ACC112 (cell line): ENCODE results near the gene ACTR1A.
"Not testable (repeated sequence)": the region's sequence is repeated elsewhere in the genome, so short reads cannot be mapped to it uniquely, and the experiment has no call there.

ENCODE experiments used
- H2AFZ ChIP-seq: fragments of 200-600 bp; sonication (generic); one replicate; pipeline ENCODE4 v1.6.0; 2017; ENCODE audit warnings: antibody characterized with exemption, low read length; ENCODE audit not compliant: unreplicated experiment
- H3K27ac ChIP-seq: fragments of 200-600 bp; sonication (generic); 2 replicates; pipeline ENCODE4 v1.5.1; 2014; ENCODE audit warnings: low read depth, mild to moderate bottlenecking, antibody characterized with exemption, low read length, moderate library complexity
- H3K27me3 ChIP-seq: fragments of 200-600 bp; sonication (generic); 2 replicates; pipeline ENCODE4 v1.6.1; 2014; ENCODE audit warnings: mild to moderate bottlenecking, antibody characterized with exemption, low read length, moderate library complexity, mixed read lengths; ENCODE audit not compliant: insufficient read depth
- H3K36me3 ChIP-seq: fragments of 200-600 bp; sonication (generic); 2 replicates; pipeline ENCODE4 v1.6.1; 2016; ENCODE audit warnings: mild to moderate bottlenecking, antibody characterized with exemption, low read length, moderate library complexity, mixed read lengths; ENCODE audit not compliant: insufficient read depth
- H3K4me1 ChIP-seq: fragments of 200-600 bp; sonication (generic); one replicate; pipeline ENCODE4 v1.6.1; 2016; ENCODE audit warnings: low read length, mixed read lengths; ENCODE audit not compliant: insufficient read depth, unreplicated experiment, control insufficient read depth
- H3K4me3 ChIP-seq: fragments of 200-600 bp; sonication (generic); 2 replicates; pipeline ENCODE4 v1.5.1; 2014; ENCODE audit warnings: mild to moderate bottlenecking, low read depth, low read length
- H3K79me2 ChIP-seq: fragments of 200-600 bp; sonication (generic); one replicate; pipeline ENCODE4 v1.6.0; 2016; ENCODE audit warnings: low read length; ENCODE audit not compliant: control insufficient read depth, unreplicated experiment, insufficient read depth

Gene ACTR1A

DNA sequence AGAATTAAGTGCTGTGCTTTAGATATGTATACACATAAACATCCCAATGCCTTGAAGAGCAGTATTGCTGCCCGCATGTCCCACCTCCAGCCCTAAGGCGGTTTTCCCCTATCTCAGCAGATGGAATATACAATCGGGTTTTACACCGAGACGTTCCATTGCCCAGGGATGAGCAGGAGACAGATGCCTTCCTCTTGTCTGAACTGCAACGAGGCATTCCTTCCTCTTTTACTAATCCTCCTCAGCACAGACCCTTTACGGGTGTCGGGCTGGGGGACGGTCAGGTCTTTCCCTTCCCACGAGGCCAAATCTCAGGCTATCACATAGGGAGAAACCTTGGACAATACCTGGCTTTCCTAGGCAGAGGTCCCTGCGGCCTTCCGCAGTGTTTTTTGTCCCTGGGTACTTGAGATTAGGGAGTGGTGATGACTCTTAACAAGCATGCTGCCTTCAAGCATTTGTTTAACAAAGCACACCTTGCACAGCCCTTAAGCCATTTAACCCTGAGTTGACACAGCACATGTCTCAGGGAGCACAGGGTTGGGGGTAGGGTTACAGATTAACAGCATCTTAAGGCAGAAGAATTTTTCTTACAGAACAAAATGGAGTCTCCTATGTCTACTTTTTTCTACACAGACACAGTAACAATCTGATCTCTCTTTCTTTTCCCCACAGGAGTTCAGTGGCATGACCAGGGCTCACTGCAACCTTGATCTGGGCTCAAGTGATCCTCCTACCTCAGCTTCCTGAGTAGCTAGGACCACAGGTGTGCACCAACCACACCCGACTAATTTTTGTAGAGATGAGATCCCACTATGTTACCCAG lies 47.6 kb downstream of the ACTR1A start:
- H3K79me2 ChIP-seq, H3K36me3 ChIP-seq, H3K27me3 ChIP-seq, H2AFZ ChIP-seq, H3K4me3 ChIP-seq: not testable (repeated sequence)
- peaks cover 44% of the 10 kb centered on the region for H3K4me1 ChIP-seq
- peak overlapping the region; percentile 70 for H3K27ac ChIP-seq

DNA sequence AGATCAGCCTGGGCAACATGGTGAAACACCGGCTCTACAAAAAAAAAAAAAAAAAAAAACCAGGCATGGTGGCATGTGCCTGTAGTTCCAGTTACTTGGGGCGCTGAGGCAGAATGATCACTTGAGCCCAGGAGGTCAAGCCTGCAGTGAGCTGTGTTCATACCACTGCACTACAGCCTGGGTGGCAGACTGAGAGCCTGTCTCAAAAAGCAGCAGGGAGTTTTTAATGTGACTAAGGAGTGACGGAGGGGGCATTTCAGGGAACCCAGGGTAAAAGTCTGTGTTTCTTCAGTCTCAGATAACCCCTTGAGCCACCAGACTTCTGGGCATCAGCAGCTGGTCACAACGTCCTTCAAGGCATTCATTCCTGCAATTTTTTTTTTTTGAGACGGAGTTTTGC lies 49.0 kb downstream of the ACTR1A start:
- Histone ChIP-seq H3K36me3 (no peaks in the 10 kb centered on the region), H3K4me3 (0 out of 2 replicates have a peak overlapping the region, but pooled peaks have one; percentile 13), H3K79me2 (peaks cover 2% of the 10 kb centered on the region), H3K27ac (peak overlapping the region; percentile 70), H3K4me1 (peaks cover 44% of the 10 kb centered on the region), H2AFZ (no peak overlapping the region), H3K27me3 (no peaks in the 10 kb centered on the region)

DNA sequence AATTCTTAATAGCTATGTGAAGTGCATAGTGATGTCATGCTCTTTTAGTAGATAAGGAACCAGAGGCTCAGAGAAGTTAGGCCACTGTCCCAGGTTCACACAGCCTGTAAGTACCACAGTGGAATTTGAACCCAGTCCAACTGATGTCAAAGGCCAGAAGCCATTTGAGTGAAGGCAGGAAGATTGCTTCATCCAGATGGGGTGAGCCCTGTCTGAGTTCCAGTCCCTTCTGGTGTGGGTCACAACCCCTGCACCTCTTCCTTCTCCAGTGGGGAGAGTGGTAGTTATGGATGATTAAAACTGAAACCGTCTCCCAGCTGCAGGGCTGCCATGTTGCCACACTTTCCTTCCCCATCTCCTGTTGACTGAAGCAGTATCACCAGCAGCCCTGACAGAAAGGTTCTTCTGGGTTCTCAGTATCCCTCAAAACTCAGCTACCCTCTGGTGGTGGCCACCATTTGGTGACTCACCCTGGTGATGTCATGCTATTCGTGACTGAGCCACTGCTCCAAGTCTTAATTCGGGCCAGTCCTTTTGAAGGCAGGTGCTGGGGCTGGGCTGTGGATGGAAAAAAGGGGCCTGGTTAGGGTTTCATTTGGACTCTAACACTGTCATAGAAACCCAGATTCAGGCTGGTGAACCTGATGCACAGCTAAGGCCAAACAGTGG lies 49.7 kb downstream of the ACTR1A start:
- H3K4me1 ChIP-seq: peaks cover 44% of the 10 kb centered on the region
- H3K79me2 ChIP-seq: peaks cover 2% of the 10 kb centered on the region
- no peaks in the 10 kb centered on the region for H3K36me3 ChIP-seq
- 0 out of 2 replicates have a peak overlapping the region, but pooled peaks have one; percentile 9 for H3K4me3 ChIP-seq
- no peak overlapping the region for H2AFZ ChIP-seq
- no peaks in the 10 kb centered on the region for H3K27me3 ChIP-seq
- H3K27ac ChIP-seq: peak overlapping the region; percentile 70

DNA sequence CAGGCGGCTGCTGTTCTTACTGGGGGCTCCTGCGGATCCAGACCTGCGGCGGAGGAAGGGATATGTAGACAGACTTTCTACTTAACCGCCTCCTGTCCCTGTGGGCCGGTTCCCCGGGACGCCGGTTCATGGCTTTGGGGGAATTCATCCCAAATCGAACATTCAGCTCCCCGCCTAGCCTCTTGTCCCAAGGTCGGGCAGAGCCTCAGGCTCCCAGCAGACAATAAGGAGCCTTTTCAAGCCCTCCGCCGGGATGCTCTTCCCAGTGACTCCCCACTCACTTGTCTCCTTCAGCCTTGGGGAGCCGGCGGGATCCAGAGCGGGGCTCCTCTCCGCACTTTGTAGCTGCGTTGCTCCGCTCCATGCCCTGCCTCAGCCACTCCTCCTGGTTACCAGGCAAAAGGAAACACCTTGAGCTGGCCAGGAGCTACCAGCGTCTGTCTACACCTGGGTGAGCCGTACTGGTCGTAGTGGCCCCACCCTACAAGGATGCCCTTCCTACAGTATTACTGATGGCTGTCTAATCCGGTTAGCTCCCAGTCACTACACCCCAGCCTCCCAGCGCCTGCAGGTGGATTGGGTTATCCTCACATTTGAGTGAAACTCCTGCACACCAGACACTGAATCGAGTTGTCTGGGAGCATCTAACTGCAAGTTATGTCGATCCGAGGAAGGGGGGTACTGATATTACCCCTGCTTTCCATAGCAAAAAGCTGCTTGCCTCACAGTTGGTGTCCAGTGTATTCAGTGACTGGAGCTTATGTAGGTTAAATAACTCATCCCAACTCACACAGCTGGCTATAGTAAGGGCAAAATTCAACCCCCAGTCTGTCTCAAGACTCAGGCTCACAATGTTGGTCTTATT lies 51.2 kb downstream of the ACTR1A start, which contains the start of gene C10orf95:
C10orf95 (minus strand) TSS at position 439 of the 865 bp plus-strand sequence. CDS start 450 bp downstream, outside the sequence.
- Histone ChIP-seq H3K27ac (peak within 1 kb of the TSS; percentile 70; the same call in 1 of the 2 replicates), H3K36me3 (no peaks in the 10 kb centered on the region), H3K79me2 (peaks cover 2% of the 10 kb centered on the region), H3K4me1 (peaks cover 42% of the 10 kb centered on the region), H3K4me3 (peak within 1 kb of the TSS; percentile 99), H2AFZ (peak within 1 kb of the TSS; percentile 93), H3K27me3 (no peaks in the 10 kb centered on the region)

DNA sequence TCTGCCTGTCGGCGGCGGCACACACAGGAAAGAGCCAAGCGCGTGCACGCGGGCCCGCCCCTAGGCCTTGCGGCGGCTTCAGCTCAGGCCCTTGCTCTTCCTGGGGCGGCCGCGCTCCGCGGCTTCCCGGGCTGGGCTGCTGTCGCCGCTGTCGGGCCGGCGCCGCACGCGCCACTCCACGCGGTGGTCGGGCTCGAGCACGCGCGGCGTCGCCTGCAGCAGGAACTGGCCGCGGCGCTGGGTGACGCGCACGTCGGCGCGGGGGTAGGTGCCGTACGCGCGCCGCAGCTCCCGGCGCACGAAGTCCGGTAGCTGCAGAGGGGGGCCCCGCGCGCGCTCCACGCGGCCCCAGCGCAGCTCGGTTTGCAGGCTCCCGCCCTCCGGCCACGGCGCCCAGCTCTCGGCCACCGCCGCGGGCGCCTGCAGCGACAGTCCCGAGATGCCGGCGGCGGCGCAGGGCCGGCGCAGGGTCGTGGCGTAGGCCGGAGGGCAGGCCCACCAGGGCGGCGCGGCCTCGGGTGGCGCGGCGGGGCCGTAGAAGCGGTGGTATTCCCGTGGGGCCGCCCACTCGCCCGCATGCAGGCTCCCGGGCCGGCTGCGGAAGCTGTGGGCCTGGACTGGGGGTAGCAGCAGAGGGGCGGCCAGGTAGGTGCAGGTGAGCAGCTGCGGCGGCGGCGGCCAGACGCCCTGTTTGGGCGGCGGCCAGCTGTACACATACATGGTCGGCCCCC lies 52.0 kb downstream of the ACTR1A start:
- H2AFZ ChIP-seq: peak overlapping the region; percentile 93
- no peaks in the 10 kb centered on the region for H3K27me3 ChIP-seq
- H3K27ac ChIP-seq: no peak overlapping the region
- H3K4me3 ChIP-seq: peak overlapping the region; percentile 99
- H3K36me3 ChIP-seq: no peaks in the 10 kb centered on the region
- H3K79me2 ChIP-seq: peaks cover 2% of the 10 kb centered on the region
- peaks cover 34% of the 10 kb centered on the region for H3K4me1 ChIP-seq

DNA sequence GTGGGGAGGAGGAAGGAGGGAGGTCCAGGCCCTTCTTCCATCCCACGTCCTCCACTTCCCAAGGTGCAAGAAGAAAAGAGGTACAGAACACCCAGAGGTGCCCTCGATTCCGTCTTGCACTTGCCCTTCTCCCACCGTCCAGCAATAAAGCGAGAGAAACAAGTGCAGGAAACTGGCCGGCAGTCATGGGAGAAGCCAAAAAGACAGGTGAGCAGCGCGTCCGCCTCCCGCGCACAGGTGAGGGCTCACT lies 52.5 kb downstream of the ACTR1A start:
- H2AFZ ChIP-seq: peak overlapping the region; percentile 93
- H3K4me3 ChIP-seq: peak overlapping the region; percentile 99
- H3K4me1 ChIP-seq: peaks cover 30% of the 10 kb centered on the region
- no peaks in the 10 kb centered on the region for H3K36me3 ChIP-seq
- no peak overlapping the region for H3K27ac ChIP-seq
- H3K27me3 ChIP-seq: no peaks in the 10 kb centered on the region
- H3K79me2 ChIP-seq: peaks cover 2% of the 10 kb centered on the region

DNA sequence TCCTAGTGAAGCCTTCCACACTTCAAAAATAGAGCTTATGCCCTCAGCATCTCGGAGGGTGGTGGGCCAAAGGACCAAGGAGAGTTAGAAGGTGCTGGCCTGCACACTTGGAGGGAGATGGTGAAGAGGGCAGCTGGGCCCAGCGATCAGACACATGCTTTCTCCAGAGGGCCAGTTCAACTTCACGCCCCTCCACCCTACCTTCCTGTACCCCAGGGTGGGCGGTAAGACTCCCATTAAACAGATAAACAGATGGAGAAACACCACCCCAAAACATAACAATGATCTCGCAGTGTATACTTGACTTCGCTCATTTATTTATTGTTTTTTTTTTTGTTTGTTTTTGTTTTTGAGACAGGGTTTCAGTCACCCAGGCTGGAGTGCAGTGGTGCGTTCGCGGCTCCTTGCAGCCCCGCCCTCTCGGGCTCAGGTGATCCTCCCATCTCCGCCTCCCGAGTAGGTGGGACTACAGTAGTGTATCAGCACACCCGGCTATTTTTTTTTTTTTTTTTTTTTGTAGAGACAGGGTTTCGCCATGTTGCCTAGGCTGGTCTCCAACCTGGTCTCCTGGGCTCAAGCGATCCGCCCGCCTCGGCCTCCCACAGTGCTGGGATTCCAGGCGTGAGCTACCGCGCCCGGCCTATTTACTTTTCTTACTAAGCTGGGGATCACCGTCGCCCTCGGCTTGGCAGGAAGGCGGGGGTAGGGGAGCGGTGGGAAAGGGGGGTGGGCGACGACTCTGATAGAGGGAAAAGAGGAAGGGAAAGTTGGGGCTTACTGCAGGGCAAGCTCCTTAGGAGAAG lies 53.0 kb downstream of the ACTR1A start:
- peak overlapping the region; percentile 99 for H3K4me3 ChIP-seq
- H3K4me1 ChIP-seq: peaks cover 29% of the 10 kb centered on the region
- H3K27me3 ChIP-seq: no peaks in the 10 kb centered on the region
- no peaks in the 10 kb centered on the region for H3K36me3 ChIP-seq
- H3K27ac ChIP-seq: no peak overlapping the region
- H3K79me2 ChIP-seq: peaks cover 2% of the 10 kb centered on the region
- peak overlapping the region; percentile 93 for H2AFZ ChIP-seq

DNA sequence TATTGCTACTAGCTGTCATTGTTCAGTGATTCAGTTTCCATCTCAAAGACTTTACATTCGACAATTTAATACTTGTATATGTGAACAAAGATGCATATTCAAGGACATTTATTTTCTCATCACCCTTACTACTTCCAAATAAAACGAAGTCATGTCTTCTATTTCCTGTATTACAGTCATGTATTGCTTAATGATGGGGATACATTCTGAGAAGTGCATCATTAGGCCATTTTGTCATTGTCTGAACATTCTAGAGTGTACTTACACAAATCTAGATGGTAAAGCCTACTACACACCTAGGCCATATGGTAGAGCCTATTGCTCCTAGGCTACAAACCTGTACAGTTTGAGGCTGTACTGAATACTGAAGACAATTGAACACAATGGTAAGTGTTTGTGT lies 57.7 kb downstream of the ACTR1A start:
- no peak overlapping the region for H3K4me3 ChIP-seq
- H3K27ac ChIP-seq: no peak overlapping the region
- peaks cover 5% of the 10 kb centered on the region for H3K4me1 ChIP-seq
- H3K79me2 ChIP-seq: no peaks in the 10 kb centered on the region
- no peaks in the 10 kb centered on the region for H3K36me3 ChIP-seq
- H3K27me3 ChIP-seq: no peaks in the 10 kb centered on the region
- no peak overlapping the region for H2AFZ ChIP-seq

DNA sequence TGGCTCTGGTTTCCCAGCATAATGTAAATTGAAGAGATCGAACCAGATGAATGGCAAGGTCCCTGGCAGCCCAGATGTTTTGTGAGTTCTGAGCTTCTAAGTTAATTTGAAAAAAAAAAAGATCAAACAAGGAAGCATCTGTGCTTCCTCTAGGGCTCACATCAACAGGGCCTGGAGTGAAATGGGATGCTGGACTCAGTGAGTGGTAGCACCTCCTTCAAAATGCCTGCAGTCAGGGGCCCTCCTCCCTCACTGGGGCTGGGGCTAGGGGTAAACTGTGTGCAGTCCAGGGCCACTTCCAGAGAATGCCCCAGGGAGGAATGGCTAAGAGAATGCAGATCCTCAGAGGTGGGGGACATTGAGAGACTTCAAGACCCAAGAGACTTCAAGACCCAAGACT lies 64.1 kb downstream of the ACTR1A start:
- Histone ChIP-seq H3K4me1 (peaks cover 16% of the 10 kb centered on the region), H3K36me3 (0 out of 2 replicates have a peak, but pooled peaks cover 3% of the 10 kb centered on the region), H3K27me3 (no peaks in the 10 kb centered on the region), H3K4me3 (no peak overlapping the region; the same call in 1 of the 2 replicates), H2AFZ (no peak overlapping the region), H3K79me2 (peaks cover 9% of the 10 kb centered on the region), H3K27ac (no peak overlapping the region)
